ENCODE results near the gene CHMP3.
"Not testable (repeated sequence)": the region's sequence is repeated elsewhere in the genome, so short reads cannot be mapped to it uniquely, and the experiment has no call there.

Gene CHMP3

DNA sequence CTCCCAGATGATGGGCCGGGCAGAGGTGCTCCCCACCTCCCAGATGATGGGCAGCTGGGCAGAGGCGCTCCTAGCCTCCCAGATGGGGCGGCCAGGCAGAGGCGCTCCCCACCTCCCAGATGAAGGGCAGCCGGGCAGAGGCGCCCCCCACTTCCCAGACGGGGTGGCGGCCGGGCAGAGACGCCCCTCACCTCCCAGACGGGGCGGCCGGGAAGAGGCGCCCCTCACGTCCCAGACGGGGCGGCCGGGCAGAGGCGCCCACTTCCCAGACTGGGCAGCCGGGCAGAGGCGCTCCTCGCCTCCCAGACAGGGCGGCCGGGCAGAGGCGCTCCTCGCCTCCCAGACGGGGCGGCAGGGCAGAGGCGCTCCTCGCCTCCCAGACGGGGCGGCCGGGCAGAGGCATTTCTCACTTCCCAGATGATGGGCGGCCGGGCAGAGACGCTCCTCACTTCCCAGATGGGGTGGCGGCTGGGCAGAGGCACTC lies 14.3 kb downstream of the CHMP3 start:
- not testable (repeated sequence) for H2BK5ac ChIP-seq (ENCODE audit: low read length); H3K79me1 ChIP-seq (ENCODE audit: low read length); H2AK5ac ChIP-seq (ENCODE audit: low read length); DNase-seq; H2BK120ac ChIP-seq (ENCODE audit: low read depth, low read length); H3K27me3 ChIP-seq (ENCODE audit: insufficient read depth, low read length, poor library complexity); H3K36me3 ChIP-seq (ENCODE audit: control insufficient read depth, insufficient read depth, low read length); H3K27ac ChIP-seq (ENCODE audit: low read depth, low read length); H3K56ac ChIP-seq (ENCODE audit: low read length); H3K4ac ChIP-seq (ENCODE audit: low read depth, low read length); H3K18ac ChIP-seq (ENCODE audit: low read length); H4K5ac ChIP-seq (ENCODE audit: low read length); H3K4me2 ChIP-seq (ENCODE audit: low read length); H3K9ac ChIP-seq (ENCODE audit: low read length); H3K23ac ChIP-seq (ENCODE audit: low read length); H4K8ac ChIP-seq (ENCODE audit: low read depth, low read length); H3K4me3 ChIP-seq (ENCODE audit: low read length); H3K4me1 ChIP-seq (ENCODE audit: control insufficient read depth, low read depth, low read length); H2BK15ac ChIP-seq (replicated peaks; ENCODE audit: low read depth); H3K79me2 ChIP-seq (ENCODE audit: control insufficient read depth, insufficient read depth, low read length)
- no CpG with 5 or more reads among the region's 37 CpGs for WGBS (ENCODE audit: extremely low coverage, insufficient coverage, low lambda C conversion rate)

- H3K79me1 ChIP-seq (ENCODE audit: low read length); H4K5ac ChIP-seq (ENCODE audit: low read length); H3K18ac ChIP-seq (ENCODE audit: low read length); H3K27me3 ChIP-seq (ENCODE audit: insufficient read depth, low read length, poor library complexity); H3K23ac ChIP-seq (ENCODE audit: low read length); H3K4me1 ChIP-seq (ENCODE audit: control insufficient read depth, low read depth, low read length); H3K4me3 ChIP-seq (ENCODE audit: low read length); H2BK15ac ChIP-seq (replicated peaks; ENCODE audit: low read depth); H2BK5ac ChIP-seq (ENCODE audit: low read length); H2BK120ac ChIP-seq (ENCODE audit: low read depth, low read length); DNase-seq; H2AK5ac ChIP-seq (ENCODE audit: low read length); H4K8ac ChIP-seq (ENCODE audit: low read depth, low read length); H3K56ac ChIP-seq (ENCODE audit: low read length); H3K36me3 ChIP-seq (ENCODE audit: control insufficient read depth, insufficient read depth, low read length); H3K27ac ChIP-seq (ENCODE audit: low read depth, low read length); H3K4ac ChIP-seq (ENCODE audit: low read depth, low read length); H3K9ac ChIP-seq (ENCODE audit: low read length); H3K79me2 ChIP-seq (ENCODE audit: control insufficient read depth, insufficient read depth, low read length); H3K4me2 ChIP-seq (ENCODE audit: low read length): not testable (repeated sequence)
- WGBS (ENCODE audit: extremely low coverage, insufficient coverage, low lambda C conversion rate) = no CpG with 5 or more reads among the region's 20 CpGs
Measured at GRCh38 chr2:86548165-86548912, 14.9 kb downstream of the CHMP3 start.

GRCh38 chr2:86545296-86545924 lies 17.8 kb downstream of the CHMP3 start:
- H2BK15ac ChIP-seq (replicated peaks; ENCODE audit: low read depth); H3K79me2 ChIP-seq (ENCODE audit: control insufficient read depth, insufficient read depth, low read length); H4K8ac ChIP-seq (ENCODE audit: low read depth, low read length); H3K18ac ChIP-seq (ENCODE audit: low read length); H2AK5ac ChIP-seq (ENCODE audit: low read length); H3K4me3 ChIP-seq (ENCODE audit: low read length); H3K4ac ChIP-seq (ENCODE audit: low read depth, low read length); H3K56ac ChIP-seq (ENCODE audit: low read length); H3K9ac ChIP-seq (ENCODE audit: low read length); H3K36me3 ChIP-seq (ENCODE audit: control insufficient read depth, insufficient read depth, low read length); H2BK5ac ChIP-seq (ENCODE audit: low read length); H2BK120ac ChIP-seq (ENCODE audit: low read depth, low read length); H3K27ac ChIP-seq (ENCODE audit: low read depth, low read length); H3K23ac ChIP-seq (ENCODE audit: low read length); H4K5ac ChIP-seq (ENCODE audit: low read length); H3K4me2 ChIP-seq (ENCODE audit: low read length); H3K4me1 ChIP-seq (ENCODE audit: control insufficient read depth, low read depth, low read length); H3K27me3 ChIP-seq (ENCODE audit: insufficient read depth, low read length, poor library complexity); H3K79me1 ChIP-seq (ENCODE audit: low read length); DNase-seq: not testable (repeated sequence)
- WGBS (ENCODE audit: extremely low coverage, insufficient coverage, low lambda C conversion rate) = no CpG with 5 or more reads among the region's 49 CpGs

DNA sequence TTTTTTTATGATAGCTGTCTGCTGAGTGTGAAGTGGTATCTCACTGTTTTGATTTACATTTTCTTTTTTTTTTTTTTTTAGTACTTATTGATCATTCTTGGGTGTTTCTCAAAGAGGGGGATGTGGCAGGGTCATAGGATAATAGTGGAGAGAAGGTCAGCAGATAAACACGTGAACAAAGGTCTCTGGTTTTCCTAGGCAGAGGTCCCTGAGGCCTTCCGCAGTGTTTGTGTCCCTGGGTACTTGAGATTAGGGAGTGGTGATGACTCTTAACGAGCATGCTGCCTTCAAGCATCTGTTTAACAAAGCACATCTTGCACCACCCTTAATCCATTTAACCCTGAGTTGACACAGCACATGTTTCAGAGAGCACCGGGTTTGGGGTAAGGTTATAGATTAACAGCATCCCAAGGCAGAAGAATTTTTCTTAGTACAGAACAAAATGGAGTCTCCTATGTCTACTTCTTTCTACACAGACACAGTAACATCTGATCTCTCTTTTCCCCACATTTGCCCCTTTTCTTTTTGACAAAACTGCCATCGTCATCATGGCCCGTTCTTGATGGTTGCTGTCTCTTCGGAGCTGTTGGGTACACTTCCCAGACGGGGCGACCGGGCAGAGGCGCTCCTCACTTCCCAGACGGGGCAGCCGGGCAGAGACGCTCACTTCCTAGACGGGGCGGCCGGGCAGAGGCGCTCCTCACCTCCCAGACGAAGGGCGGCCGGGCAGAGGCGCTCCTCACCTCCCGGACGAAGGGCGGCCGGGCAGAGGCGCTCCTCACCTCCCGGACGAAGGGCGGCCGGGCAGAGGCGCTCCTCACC lies 18.8 kb downstream of the CHMP3 start:
- H3K36me3 ChIP-seq (ENCODE audit: control insufficient read depth, insufficient read depth, low read length); H3K18ac ChIP-seq (ENCODE audit: low read length); H2BK120ac ChIP-seq (ENCODE audit: low read depth, low read length); H3K27me3 ChIP-seq (ENCODE audit: insufficient read depth, low read length, poor library complexity); H3K79me2 ChIP-seq (ENCODE audit: control insufficient read depth, insufficient read depth, low read length); H3K27ac ChIP-seq (ENCODE audit: low read depth, low read length); H4K5ac ChIP-seq (ENCODE audit: low read length); H2BK15ac ChIP-seq (replicated peaks; ENCODE audit: low read depth); H3K4me1 ChIP-seq (ENCODE audit: control insufficient read depth, low read depth, low read length); H2AK5ac ChIP-seq (ENCODE audit: low read length); H3K4ac ChIP-seq (ENCODE audit: low read depth, low read length); H3K9ac ChIP-seq (ENCODE audit: low read length); DNase-seq; H3K4me3 ChIP-seq (ENCODE audit: low read length); H3K23ac ChIP-seq (ENCODE audit: low read length); H4K8ac ChIP-seq (ENCODE audit: low read depth, low read length); H2BK5ac ChIP-seq (ENCODE audit: low read length); H3K56ac ChIP-seq (ENCODE audit: low read length); H3K4me2 ChIP-seq (ENCODE audit: low read length); H3K79me1 ChIP-seq (ENCODE audit: low read length): not testable (repeated sequence)
- WGBS (ENCODE audit: extremely low coverage, insufficient coverage, low lambda C conversion rate) = no CpG with 5 or more reads among the region's 32 CpGs

DNA sequence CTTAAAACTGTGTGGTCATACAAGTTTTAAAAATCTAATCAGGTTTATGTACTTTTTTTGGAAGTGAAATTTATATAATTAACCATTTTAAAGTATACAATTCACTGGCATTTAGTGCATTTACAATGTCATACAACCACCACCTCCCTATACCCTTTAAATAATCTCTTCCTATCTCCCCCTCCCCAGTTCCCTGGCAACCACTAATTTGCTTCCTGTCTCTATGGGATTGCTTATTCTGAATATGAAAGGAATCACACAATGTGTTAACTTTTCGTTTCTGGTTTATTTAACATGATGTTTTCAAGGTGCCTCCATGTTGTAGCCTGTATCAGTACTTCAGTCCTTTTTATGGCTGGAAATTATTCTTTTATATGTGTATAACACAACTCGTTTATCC lies 19.4 kb downstream of the CHMP3 start:
- Histone ChIP-seq H3K56ac (ENCODE audit: low read length) (no peak overlapping the region), H2AK5ac (ENCODE audit: low read length) (no peak overlapping the region), H3K23ac (ENCODE audit: low read length) (no peak overlapping the region), H4K8ac (ENCODE audit: low read depth, low read length) (no peak overlapping the region), H4K5ac (ENCODE audit: low read length) (no peak overlapping the region), H3K4ac (ENCODE audit: low read depth, low read length) (no peak overlapping the region), H2BK15ac (replicated peaks; ENCODE audit: low read depth) (no peak overlapping the region), H3K79me2 (ENCODE audit: control insufficient read depth, insufficient read depth, low read length) (no peaks in the 10 kb centered on the region), H3K4me2 (ENCODE audit: low read length) (no peak overlapping the region), H2BK5ac (ENCODE audit: low read length) (no peak overlapping the region), H3K27ac (ENCODE audit: low read depth, low read length) (no peak overlapping the region), H3K27me3 (ENCODE audit: insufficient read depth, low read length, poor library complexity) (no peaks in the 10 kb centered on the region), H3K79me1 (ENCODE audit: low read length) (no peaks in the 10 kb centered on the region), H3K4me3 (ENCODE audit: low read length) (no peak overlapping the region), H3K4me1 (ENCODE audit: control insufficient read depth, low read depth, low read length) (no peaks in the 10 kb centered on the region), H2BK120ac (ENCODE audit: low read depth, low read length) (no peak overlapping the region), H3K36me3 (ENCODE audit: control insufficient read depth, insufficient read depth, low read length) (no peaks in the 10 kb centered on the region), H3K9ac (ENCODE audit: low read length) (no peak overlapping the region), H3K18ac (ENCODE audit: low read length) (no peak overlapping the region)
- no peak for DNase-seq
- WGBS (ENCODE audit: extremely low coverage, insufficient coverage, low lambda C conversion rate) = no CpG with 5 or more reads among the region's 2 CpGs

All from mesendoderm (in vitro differentiated cells).